Esophagus (tissue), 2 donors: Measurements from ENCODE around the gene POGZ. TPM values are rescaled to one million over a fixed set of nuclear protein-coding genes. Genes with fewer than 3 reads are reported as not detected.
"Not testable (repeated sequence)": the region's sequence is repeated elsewhere in the genome, so short reads cannot be mapped to it uniquely, and the experiment has no call there.

Experiments
- H3K27ac ChIP-seq, 2 donors: one replicate each; pipeline ENCODE4 v1.5.1; 2013; ENCODE audit warnings: low read depth in 2 of 2, mild to moderate bottlenecking in 2 of 2, inconsistent platforms in 1 of 2, low read length in 1 of 2, moderate library complexity in 1 of 2
- H3K27me3 ChIP-seq, 2 donors: one replicate each; pipeline ENCODE4 v1.6.1; 2013; ENCODE audit warnings: low read length in 2 of 2, control low read depth in 1 of 2, mild to moderate bottlenecking in 1 of 2; ENCODE audit not compliant: insufficient read depth in 2 of 2, control insufficient read depth in 1 of 2
- H3K36me3 ChIP-seq, 2 donors: one replicate each; pipeline ENCODE4 v1.6.1; 2013; ENCODE audit warnings: low read length in 1 of 2; ENCODE audit not compliant: control insufficient read depth in 2 of 2, insufficient read depth in 2 of 2
- H3K4me1 ChIP-seq, 2 donors: one replicate each; pipeline ENCODE4 v1.6.1; 2013; ENCODE audit warnings: low read length in 1 of 2; ENCODE audit not compliant: control insufficient read depth in 2 of 2, insufficient read depth in 2 of 2
- H3K4me3 ChIP-seq, 2 donors: one replicate each; pipeline ENCODE4 v1.5.1; 2013; ENCODE audit warnings: low read length in 2 of 2, mild to moderate bottlenecking in 2 of 2, low read depth in 1 of 2, moderate library complexity in 1 of 2
- H3K9me3 ChIP-seq, 2 donors: one replicate each; pipeline ENCODE4 v1.6.1; 2013; ENCODE audit warnings: mild to moderate bottlenecking in 2 of 2, low read depth in 1 of 2, low read length in 1 of 2, moderate library complexity in 1 of 2; ENCODE audit not compliant: control insufficient read depth in 2 of 2, insufficient read depth in 1 of 2
- WGBS, 2 donors: extraction: QIAGEN DNeasy Blood & Tissue Kit; methylation state at CpG; one replicate each; pipeline ENCODE4 v1.1.7; 2013; 5-methylcytosine and 5-hydroxymethylcytosine counted together
- polyA plus RNA-seq, 2 donors: library from polyadenylated mRNA; stranded (reverse); fragments of 200-250 nt; gene quantifications; one replicate each; pipeline ENCODE4 v1.2.3, GENCODE V29; 2013
- donor health status: healthy with polysubstance abuse.
- donor health status: Bipolar disorder and iron deficiency.

Gene POGZ
- polyA plus RNA-seq, 2 donors, result 11.0 to 26.3 TPM

DNA sequence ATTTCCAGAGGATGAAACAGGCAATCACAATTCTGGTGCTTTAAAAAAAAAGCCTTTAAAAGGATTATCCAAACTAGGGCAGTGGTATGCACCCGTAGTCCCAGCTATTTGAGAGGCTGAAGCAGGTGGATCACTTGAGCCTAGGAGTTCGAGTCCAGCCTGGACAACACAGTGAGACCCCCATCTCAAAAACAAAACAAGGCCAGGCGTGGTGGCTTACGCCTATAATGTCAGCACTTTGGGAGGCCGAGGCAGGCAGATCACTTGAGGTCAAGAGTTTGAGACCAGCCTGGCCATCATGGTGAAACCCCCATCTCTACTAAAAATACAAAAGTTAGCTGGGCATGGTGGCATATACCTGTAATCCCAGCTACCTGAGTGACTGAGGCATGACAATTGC lies 25.5 kb downstream of the POGZ start:
- WGBS, 2 donors, result 94% methylated on average over 5 of the region's 5 CpGs
- not testable (repeated sequence) for H3K27ac ChIP-seq, H3K36me3 ChIP-seq, H3K27me3 ChIP-seq, H3K9me3 ChIP-seq, H3K4me1 ChIP-seq, H3K4me3 ChIP-seq

DNA sequence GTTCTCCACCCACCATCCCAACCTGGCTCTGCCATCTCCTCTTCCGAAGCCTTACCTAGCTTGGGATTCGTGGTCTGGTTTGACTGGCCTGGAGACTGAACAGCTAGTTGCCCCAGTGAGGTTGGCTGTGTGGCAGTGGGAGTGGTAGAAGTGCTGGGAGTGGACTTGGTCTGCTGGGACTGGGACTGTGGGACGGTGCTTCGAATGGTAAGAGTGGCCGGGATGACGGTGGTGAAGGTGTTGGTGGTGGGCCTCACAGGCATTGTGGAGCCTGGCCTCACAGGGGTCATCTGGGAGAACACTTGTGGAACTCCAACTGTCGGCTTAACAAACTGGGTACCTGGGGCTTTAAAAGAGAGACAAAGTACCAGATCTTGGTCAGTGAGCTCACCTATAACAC lies 31.2 kb downstream of the POGZ start:
- Histone ChIP-seq H3K27ac (no peak overlapping the region), H3K27me3 (no peaks in the 10 kb centered on the region), H3K4me3 (no peak overlapping the region), H3K9me3 (no peaks in the 10 kb centered on the region), H3K36me3 (peaks cover 14 to 19% of the 10 kb centered on the region in 2 donors), H3K4me1 (no peaks in the 10 kb centered on the region)
- 96 to 97% methylated on average over 7 of the region's 7 CpGs for WGBS, 2 donors

DNA sequence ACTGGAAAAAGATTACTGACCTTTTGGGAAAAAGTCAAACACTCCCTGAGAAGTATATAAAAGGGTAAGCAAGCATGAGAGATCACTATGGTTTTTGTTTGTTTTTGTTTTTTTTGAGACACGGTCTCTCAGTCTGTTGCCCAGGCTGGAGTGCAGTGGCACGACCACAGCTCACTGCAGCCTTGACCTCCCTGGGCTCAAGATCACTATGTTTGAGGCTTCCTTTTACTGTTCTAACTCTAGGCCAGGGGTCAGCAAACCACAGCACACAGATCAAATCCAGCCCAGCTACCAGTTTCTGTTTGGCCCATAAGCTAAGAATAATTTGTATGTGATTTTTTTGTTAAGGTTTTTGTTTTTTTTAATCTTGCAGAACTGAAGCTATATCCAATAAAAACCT lies 34.2 kb downstream of the POGZ start:
- no peak overlapping the region for H3K27ac ChIP-seq
- WGBS, 2 donors, result 66 to 70% methylated on average over 2 of the region's 2 CpGs
- peaks cover 16 to 19% of the 10 kb centered on the region in 2 donors for H3K36me3 ChIP-seq

DNA sequence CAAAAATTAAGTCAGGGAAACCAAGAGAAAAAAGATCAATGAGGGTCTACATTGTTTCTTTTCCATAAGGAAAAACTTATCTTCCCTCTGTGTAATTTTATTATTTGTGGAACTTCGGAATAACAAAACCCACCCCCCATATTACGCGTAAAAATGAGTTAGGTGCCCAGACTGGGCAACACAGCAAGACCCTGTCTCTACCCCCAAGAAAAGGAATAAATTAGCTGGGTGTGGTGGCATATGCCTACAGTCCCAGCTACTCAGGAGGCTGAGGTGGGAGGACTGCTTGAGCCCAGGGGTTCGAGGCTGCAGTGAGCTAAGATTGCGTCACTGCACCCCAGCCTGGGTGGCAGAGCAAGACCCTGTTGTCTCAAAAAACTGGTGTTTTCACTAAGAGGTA lies 39.5 kb downstream of the POGZ start:
- Histone ChIP-seq H3K27me3 (no peaks in the 10 kb centered on the region), H3K9me3 (no peaks in the 10 kb centered on the region), H3K27ac (no peak overlapping the region), H3K36me3 (peaks cover 8 to 10% of the 10 kb centered on the region in 2 donors), H3K4me1 (no peaks in the 10 kb centered on the region), H3K4me3 (no peak overlapping the region)
- 78 to 81% methylated on average over 5 of the region's 5 CpGs for WGBS, 2 donors

More for the DNA sequence above, 34.2 kb downstream of the POGZ start:
- Histone ChIP-seq H3K27me3 (no peaks in the 10 kb centered on the region), H3K4me3 (no peak overlapping the region), H3K9me3 (no peaks in the 10 kb centered on the region), H3K4me1 (no peaks in the 10 kb centered on the region)

DNA sequence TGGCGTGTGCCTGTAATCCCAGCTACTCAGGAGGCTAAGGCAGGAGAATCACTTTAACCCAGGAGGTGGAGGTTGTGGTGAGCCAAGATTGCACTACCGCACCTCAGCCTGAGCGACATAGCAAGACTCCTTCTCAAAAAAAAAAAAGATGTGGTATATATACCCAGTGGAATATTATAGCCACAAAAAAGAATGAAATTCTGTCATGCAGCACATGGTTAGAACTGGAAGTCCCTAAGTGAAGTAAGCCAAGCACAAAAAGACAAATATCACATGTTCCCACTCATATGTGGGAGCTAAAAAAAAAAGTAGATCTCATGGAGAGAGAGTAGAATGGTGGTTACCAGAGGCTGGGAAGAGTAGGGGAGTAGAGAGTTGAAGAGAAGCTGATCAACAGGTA lies 41.2 kb downstream of the POGZ start:
- no peak overlapping the region for H3K27ac ChIP-seq
- no peaks in the 10 kb centered on the region for H3K4me1 ChIP-seq
- WGBS, 2 donors, result 93 to 97% methylated on average over 3 of the region's 3 CpGs
- no peaks in the 10 kb centered on the region for H3K9me3 ChIP-seq
- no peak overlapping the region for H3K4me3 ChIP-seq
- H3K27me3 ChIP-seq, result no peaks in the 10 kb centered on the region
- H3K36me3 ChIP-seq, result peaks cover 3 to 5% of the 10 kb centered on the region in 2 donors

DNA sequence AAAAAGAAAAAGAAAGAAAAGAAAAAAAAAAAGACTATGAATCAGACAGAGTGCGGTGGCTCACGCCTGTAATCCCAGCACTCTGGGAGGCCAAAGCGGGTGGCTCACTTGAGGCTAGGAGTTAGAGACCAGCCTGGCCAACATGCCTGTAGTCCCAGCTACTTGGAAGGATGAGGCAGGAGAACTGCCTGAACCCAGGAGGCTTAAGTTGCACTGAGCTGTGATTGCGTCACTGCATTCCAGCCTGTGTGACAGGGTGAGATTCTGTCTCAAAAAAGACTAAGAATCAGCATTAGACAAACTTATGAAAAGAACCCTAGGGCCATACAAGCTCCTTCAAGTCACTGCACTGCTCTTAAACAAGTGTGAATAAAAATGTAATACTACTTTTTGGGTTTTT lies 43.1 kb downstream of the POGZ start:
- 93 to 95% methylated on average over 4 of the region's 4 CpGs for WGBS, 2 donors
- Histone ChIP-seq H3K27me3 (no peaks in the 10 kb centered on the region), H3K27ac (no peak overlapping the region), H3K4me1 (no peaks in the 10 kb centered on the region), H3K4me3 (no peak overlapping the region), H3K36me3 (peaks cover 5% of the 10 kb centered on the region in 2 donors), H3K9me3 (no peaks in the 10 kb centered on the region)

DNA sequence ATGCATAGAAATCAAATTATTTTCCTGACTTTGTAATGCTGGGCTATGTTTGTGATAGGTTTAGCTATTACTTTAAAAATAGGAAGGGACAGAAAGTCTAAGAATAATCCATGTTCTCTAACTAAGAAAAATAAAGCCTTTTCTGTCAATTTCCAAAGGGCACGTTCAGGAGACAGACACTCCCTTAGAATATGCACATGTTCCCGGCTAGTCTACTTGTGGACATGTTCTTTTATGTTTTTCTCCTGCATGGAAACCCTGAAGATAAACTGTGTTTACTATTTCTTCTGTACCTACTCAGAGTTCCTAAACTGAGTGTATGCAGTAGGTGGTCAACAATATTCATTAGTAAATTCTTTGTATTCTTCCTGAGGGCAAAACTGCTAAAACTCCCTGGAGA lies 47.4 kb downstream of the POGZ start:
- 81% methylated on average over 2 of the region's 2 CpGs for WGBS, 2 donors
- Histone ChIP-seq H3K27me3 (no peaks in the 10 kb centered on the region), H3K4me1 (no peaks in the 10 kb centered on the region), H3K27ac (no peak overlapping the region), H3K9me3 (no peaks in the 10 kb centered on the region), H3K4me3 (no peak overlapping the region), H3K36me3 (peaks cover 12 to 19% of the 10 kb centered on the region in 2 donors)

DNA sequence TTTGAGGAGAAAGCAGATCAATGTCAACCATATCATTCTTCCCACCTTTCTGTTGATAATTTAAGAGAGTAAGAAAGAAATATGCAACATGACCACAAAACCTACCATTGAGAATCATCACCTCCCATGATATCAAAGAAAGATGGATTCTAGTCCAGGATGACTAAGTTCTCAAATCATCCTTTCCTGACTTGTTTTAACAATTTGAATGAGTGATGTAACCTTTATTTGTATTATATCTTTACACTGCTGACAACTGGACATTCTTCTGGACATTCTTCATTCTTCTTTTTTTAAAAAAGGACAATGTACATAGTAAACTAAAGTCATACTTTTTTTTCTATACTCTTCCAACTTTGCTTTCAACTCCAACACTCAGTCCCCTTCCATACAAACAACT lies 50.4 kb downstream of the POGZ start:
- no peaks in the 10 kb centered on the region for H3K27me3 ChIP-seq
- H3K4me1 ChIP-seq, result no peaks in the 10 kb centered on the region
- H3K9me3 ChIP-seq, result no peaks in the 10 kb centered on the region
- H3K4me3 ChIP-seq, result no peak overlapping the region
- peaks cover 22 to 37% of the 10 kb centered on the region in 2 donors for H3K36me3 ChIP-seq
- H3K27ac ChIP-seq, result no peak overlapping the region

DNA sequence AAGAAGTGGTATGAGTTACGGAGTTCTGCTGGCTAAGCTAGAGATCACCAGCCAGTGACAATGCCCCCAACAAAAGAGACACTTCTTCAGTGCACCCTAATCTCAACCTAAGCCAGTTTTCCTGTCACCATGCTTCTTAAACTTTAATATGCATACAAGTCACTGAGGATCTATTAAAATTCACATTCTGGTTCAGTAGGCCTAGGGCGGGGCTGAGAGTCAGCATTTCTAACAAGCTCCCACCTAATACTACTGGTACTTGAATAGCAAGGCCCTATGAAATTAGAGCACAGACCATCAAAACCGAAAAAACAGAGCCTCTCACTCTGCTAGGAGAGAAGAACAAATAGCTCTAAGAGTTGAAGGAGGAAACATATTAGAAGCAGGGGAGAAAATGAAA lies 52.0 kb downstream of the POGZ start:
- peaks cover 26 to 39% of the 10 kb centered on the region in 2 donors for H3K36me3 ChIP-seq
- H3K27me3 ChIP-seq, result no peaks in the 10 kb centered on the region
- WGBS, 2 donors, result 93 to 95% methylated on average over 3 of the region's 3 CpGs

DNA sequence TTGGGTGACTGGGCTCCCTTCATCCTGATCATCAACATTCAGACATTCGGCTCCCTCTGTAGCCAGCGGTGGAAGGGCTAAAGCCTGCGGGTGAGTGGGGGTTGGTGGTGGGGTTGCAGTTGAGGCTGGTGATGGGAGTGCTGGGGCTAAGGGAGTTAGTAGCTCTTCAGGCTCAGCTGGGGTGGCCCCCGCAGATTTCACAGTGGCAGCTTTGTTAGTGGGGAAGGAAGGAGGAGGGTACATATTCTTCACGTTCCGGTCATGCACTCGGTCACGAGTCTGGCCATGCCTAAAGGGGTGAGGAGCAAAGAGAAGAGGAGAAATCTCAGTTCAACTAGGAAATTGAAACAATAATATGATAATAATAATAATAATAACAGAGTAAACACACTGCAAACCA lies 53.1 kb downstream of the POGZ start:
- H3K4me1 ChIP-seq, result no peaks in the 10 kb centered on the region

More for the DNA sequence above, 52.0 kb downstream of the POGZ start:
- Histone ChIP-seq H3K4me3 (no peak overlapping the region), H3K27ac (no peak overlapping the region), H3K9me3 (no peaks in the 10 kb centered on the region), H3K4me1 (no peaks in the 10 kb centered on the region)

More for the DNA sequence above, 53.1 kb downstream of the POGZ start:
- no peak overlapping the region for H3K4me3 ChIP-seq
- peaks cover 23 to 42% of the 10 kb centered on the region in 2 donors for H3K36me3 ChIP-seq
- no peak overlapping the region for H3K27ac ChIP-seq
- H3K27me3 ChIP-seq, result no peaks in the 10 kb centered on the region
- H3K9me3 ChIP-seq, result no peaks in the 10 kb centered on the region
- WGBS, 2 donors, result 79 to 88% methylated on average over 8 of the region's 8 CpGs
